Measurements from ENCODE around the gene LY86. TPM values are rescaled to one million over a fixed set of nuclear protein-coding genes. Genes with fewer than 3 reads are reported as not detected.

The LY86 gene
- total and polyA plus RNA-seq, 8 donors: 0.16 to 6.1 (median 0.59) TPM; not detected in 1

- FAIRE-seq (no peak), DNase-seq (no peak), ATAC-seq (no peak)
- Histone ChIP-seq H3K27me3 (no peaks in the 10 kb centered on the region), H3K4me3 (no peak overlapping the region), H3K36me3 (no peaks in the 10 kb centered on the region), H3K4me1 (peaks cover 12 to 47% (median 31%) of the 10 kb centered on the region in 3 donors), H3K9me3 (no peaks in the 10 kb centered on the region), H3K27ac (peak overlapping the region in 1 of 4 donors; percentile 28)
- no peak for TF ChIP-seq CTCF (IDR thresholded peaks at IDR 0.05)
- intact Hi-C loops (cut with DNase I): no loop called here
Measured at GRCh38 chr6:6680526-6680925, 92.0 kb downstream of the LY86 start.

- intact Hi-C loops (cut with DNase I): no loop called here
Measured at GRCh38 chr6:6681075-6681849, 92.7 kb downstream of the LY86 start.

GRCh38 chr6:6682225-6682624 is 93.7 kb downstream of the LY86 start:
- DNase-seq (no peak), ATAC-seq (no peak), FAIRE-seq (no peak)
- no peak for TF ChIP-seq CTCF (IDR thresholded peaks at IDR 0.05)
- intact Hi-C loops (cut with DNase I): no loop called here
- H3K27ac ChIP-seq: peak overlapping the region in 2 of 4 donors; percentile 63 to 77
- H3K36me3 ChIP-seq: no peaks in the 10 kb centered on the region
- H3K4me1 ChIP-seq: peaks cover 17 to 44% (median 31%) of the 10 kb centered on the region in 3 donors
- H3K4me3 ChIP-seq: no peak overlapping the region
- 82 to 92% methylated on average over 3 of the region's 3 CpGs for WGBS, 2 donors
- no peaks in the 10 kb centered on the region for H3K27me3 ChIP-seq
- no peaks in the 10 kb centered on the region for H3K9me3 ChIP-seq

More at GRCh38 chr6:6681075-6681849, 92.7 kb downstream of the LY86 start:
- FAIRE-seq (no peak), ATAC-seq (no peak), DNase-seq (no peak)
- no peak overlapping the region for H3K4me3 ChIP-seq
- H3K36me3 ChIP-seq: no peaks in the 10 kb centered on the region
- TF ChIP-seq CTCF (IDR thresholded peaks at IDR 0.05): no peak
- no peaks in the 10 kb centered on the region for H3K9me3 ChIP-seq
- peak overlapping the region in 1 of 4 donors; percentile 63 for H3K27ac ChIP-seq
- H3K4me1 ChIP-seq: peaks cover 14 to 47% (median 31%) of the 10 kb centered on the region in 3 donors
- H3K27me3 ChIP-seq: no peaks in the 10 kb centered on the region
- WGBS, 2 donors: 90 to 93% methylated on average over 11 of the region's 11 CpGs

- peak in 3 of 4 donors; percentile 28 to 34 (median 31) for ATAC-seq
- intact Hi-C loops (cut with DNase I): no loop called here
- no peak for DNase-seq
- FAIRE-seq: no peak
- Histone ChIP-seq H3K36me3 (no peaks in the 10 kb centered on the region), H3K4me1 (peaks cover 24 to 48% (median 38%) of the 10 kb centered on the region in 3 donors), H3K27ac (peak overlapping the region in 3 of 4 donors; percentile 39 to 77 (median 63)), H3K4me3 (no peak overlapping the region), H3K27me3 (no peaks in the 10 kb centered on the region), H3K9me3 (no peaks in the 10 kb centered on the region)
- 11 to 14% methylated on average over 13 of the region's 13 CpGs for WGBS, 2 donors
- TF ChIP-seq CTCF (IDR thresholded peaks at IDR 0.05): no peak
Measured at GRCh38 chr6:6683969-6684833, 95.7 kb downstream of the LY86 start.

Measured in pancreas (tissue), 10 donors.